ENCODE results near the gene GPSM3.
"Not testable (repeated sequence)": the region's sequence is repeated elsewhere in the genome, so short reads cannot be mapped to it uniquely, and the experiment has no call there.

The GPSM3 gene

GRCh38 chr6:32194825-32195651, 2.6 kb upstream of the GPSM3 start:
- H3K4me2 ChIP-seq (ENCODE audit: low read depth, low read length, poor library complexity, severe bottlenecking), result peak overlapping the region; percentile 85
- no peaks in the 10 kb centered on the region for H3K36me3 ChIP-seq (ENCODE audit: low read length)
- TF ChIP-seq EZH2phosphoT487 (conservative IDR thresholded peaks at IDR 0.05; ENCODE audit: low read length) (no peak), CTCF (IDR thresholded peaks at IDR 0.05; ENCODE audit: insufficient read depth, low read length, poor library complexity, severe bottlenecking) (peak; percentile 75)
- no peaks in the 10 kb centered on the region for H3K9me3 ChIP-seq (ENCODE audit: insufficient read depth, low read length)
- H4K20me1 ChIP-seq (ENCODE audit: low read depth, low read length), result no peaks in the 10 kb centered on the region
- peaks cover 47% of the 10 kb centered on the region for H3F3A ChIP-seq (ENCODE audit: insufficient read depth)
- H3K27ac ChIP-seq (ENCODE audit: low read depth, low read length), result peak overlapping the region; percentile 58
- peak overlapping the region; percentile 66 for H3K9ac ChIP-seq (ENCODE audit: low read length)
- H3K9me2 ChIP-seq (replicated peaks; ENCODE audit: insufficient read depth, low read length), result no peaks in the 10 kb centered on the region
- H3K27me3 ChIP-seq (ENCODE audit: low read length), result no peaks in the 10 kb centered on the region
- peaks cover 13% of the 10 kb centered on the region for H3K79me2 ChIP-seq (ENCODE audit: insufficient read depth, low read length)
- H2AFZ ChIP-seq (ENCODE audit: low read depth, low read length, severe bottlenecking), result peak overlapping the region; percentile 24
- peak overlapping the region; percentile 59 for H3K4me3 ChIP-seq (ENCODE audit: insufficient read depth, low read length, poor library complexity, severe bottlenecking)

GRCh38 chr6:32194388-32194787, 1.9 kb upstream of the GPSM3 start:
- H3K36me3 ChIP-seq (ENCODE audit: low read length), result no peaks in the 10 kb centered on the region
- H4K20me1 ChIP-seq (ENCODE audit: low read depth, low read length), result no peaks in the 10 kb centered on the region
- TF ChIP-seq EZH2phosphoT487 (conservative IDR thresholded peaks at IDR 0.05; ENCODE audit: low read length), result no peak
- no peak for TF ChIP-seq CTCF (IDR thresholded peaks at IDR 0.05; ENCODE audit: insufficient read depth, low read length, poor library complexity, severe bottlenecking)
- H3K9ac ChIP-seq (ENCODE audit: low read length), result peak overlapping the region; percentile 66
- H3K4me3 ChIP-seq (ENCODE audit: insufficient read depth, low read length, poor library complexity, severe bottlenecking), result no peak overlapping the region
- H2AFZ ChIP-seq (ENCODE audit: low read depth, low read length, severe bottlenecking), result no peak overlapping the region
- no peaks in the 10 kb centered on the region for H3K9me2 ChIP-seq (replicated peaks; ENCODE audit: insufficient read depth, low read length)
- no peaks in the 10 kb centered on the region for H3K9me3 ChIP-seq (ENCODE audit: insufficient read depth, low read length)
- H3K79me2 ChIP-seq (ENCODE audit: insufficient read depth, low read length), result peaks cover 19% of the 10 kb centered on the region
- H3F3A ChIP-seq (ENCODE audit: insufficient read depth), result peaks cover 47% of the 10 kb centered on the region
- peak overlapping the region; percentile 85 for H3K4me2 ChIP-seq (ENCODE audit: low read depth, low read length, poor library complexity, severe bottlenecking)
- H3K27me3 ChIP-seq (ENCODE audit: low read length), result no peaks in the 10 kb centered on the region
- H3K27ac ChIP-seq (ENCODE audit: low read depth, low read length), result no peak overlapping the region

GRCh38 chr6:32193096-32193495, 653 bp upstream of the GPSM3 start:
- H4K20me1 ChIP-seq (ENCODE audit: low read depth, low read length); H3K9me3 ChIP-seq (ENCODE audit: insufficient read depth, low read length); H3K9me2 ChIP-seq (replicated peaks; ENCODE audit: insufficient read depth, low read length); H3K36me3 ChIP-seq (ENCODE audit: low read length); H3K27me3 ChIP-seq (ENCODE audit: low read length): not testable (repeated sequence)
- peak overlapping the region; percentile 87 for H3K27ac ChIP-seq (ENCODE audit: low read depth, low read length)
- peak overlapping the region; percentile 95 for H3K4me2 ChIP-seq (ENCODE audit: low read depth, low read length, poor library complexity, severe bottlenecking)
- peak overlapping the region; percentile 91 for H3K9ac ChIP-seq (ENCODE audit: low read length)
- H3K4me3 ChIP-seq (ENCODE audit: insufficient read depth, low read length, poor library complexity, severe bottlenecking), result peak overlapping the region; percentile 60
- peaks cover 30% of the 10 kb centered on the region for H3K79me2 ChIP-seq (ENCODE audit: insufficient read depth, low read length)
- H3F3A ChIP-seq (ENCODE audit: insufficient read depth), result peaks cover 47% of the 10 kb centered on the region
- peak overlapping the region; percentile 66 for H2AFZ ChIP-seq (ENCODE audit: low read depth, low read length, severe bottlenecking)
